Thymus (tissue), 11 donors: Measurements from ENCODE around the gene C2orf81. TPM values are rescaled to one million over a fixed set of nuclear protein-coding genes. Genes with fewer than 3 reads are reported as not detected.
"Not testable (repeated sequence)": the region's sequence is repeated elsewhere in the genome, so short reads cannot be mapped to it uniquely, and the experiment has no call there.

ENCODE experiments used
- DNase-seq, 9 donors: peaks; one replicate each; pipeline ENCODE4 v3.0.0-alpha.2; 2013; ENCODE audit warnings: low spot score in 9 of 9, low read depth in 6 of 9, missing footprints in 1 of 9
- H3K27ac ChIP-seq, 2 donors: one replicate each; pipeline ENCODE4 v1.5.1; 2013; ENCODE audit warnings: control low read depth in 1 of 2, low read depth in 1 of 2, low read length in 1 of 2, mild to moderate bottlenecking in 1 of 2, moderate library complexity in 1 of 2
- H3K27me3 ChIP-seq, 2 donors: one replicate each; pipeline ENCODE4 v1.5.1; 2013; ENCODE audit warnings: low read length in 1 of 2; ENCODE audit not compliant: control insufficient read depth in 2 of 2, insufficient read depth in 1 of 2
- H3K36me3 ChIP-seq, 2 donors: one replicate each; pipeline ENCODE4 v1.5.1; 2013; ENCODE audit warnings: low read length in 1 of 2, mild to moderate bottlenecking in 1 of 2, moderate library complexity in 1 of 2; ENCODE audit not compliant: control insufficient read depth in 2 of 2, insufficient read depth in 2 of 2
- H3K4me1 ChIP-seq, 2 donors: one replicate each; pipeline ENCODE4 v1.5.1; 2013; ENCODE audit warnings: low read length in 2 of 2; ENCODE audit not compliant: control insufficient read depth in 2 of 2, insufficient read depth in 2 of 2
- H3K4me3 ChIP-seq, 2 donors: one replicate each; pipeline ENCODE4 v1.5.1; 2013; ENCODE audit warnings: low read length in 2 of 2, control low read depth in 1 of 2, mild to moderate bottlenecking in 1 of 2
- H3K9me3 ChIP-seq, 2 donors: one replicate each; pipeline ENCODE4 v1.5.1; 2013; ENCODE audit warnings: low read length in 1 of 2, mild to moderate bottlenecking in 1 of 2; ENCODE audit not compliant: control insufficient read depth in 2 of 2, insufficient read depth in 1 of 2
- WGBS: extraction: QIAGEN DNeasy Blood & Tissue Kit; methylation state at CpG from one replicate; pipeline ENCODE4 v1.1.7; 2013; 5-methylcytosine and 5-hydroxymethylcytosine counted together
- polyA plus RNA-seq: library from polyadenylated mRNA; stranded (reverse); fragments of 200-250 nt; gene quantifications from one replicate; pipeline ENCODE4 v1.2.3, GENCODE V29; 2013
- total RNA-seq: library from RNA; stranded (reverse); fragments of 120-200 nt; gene quantifications from one replicate; pipeline ENCODE4 v1.2.4, GENCODE V29; 2013
- donor health status: healthy.

The C2orf81 gene
- total and polyA plus RNA-seq, 2 donors: 0.66 to 5.3 TPM

DNA sequence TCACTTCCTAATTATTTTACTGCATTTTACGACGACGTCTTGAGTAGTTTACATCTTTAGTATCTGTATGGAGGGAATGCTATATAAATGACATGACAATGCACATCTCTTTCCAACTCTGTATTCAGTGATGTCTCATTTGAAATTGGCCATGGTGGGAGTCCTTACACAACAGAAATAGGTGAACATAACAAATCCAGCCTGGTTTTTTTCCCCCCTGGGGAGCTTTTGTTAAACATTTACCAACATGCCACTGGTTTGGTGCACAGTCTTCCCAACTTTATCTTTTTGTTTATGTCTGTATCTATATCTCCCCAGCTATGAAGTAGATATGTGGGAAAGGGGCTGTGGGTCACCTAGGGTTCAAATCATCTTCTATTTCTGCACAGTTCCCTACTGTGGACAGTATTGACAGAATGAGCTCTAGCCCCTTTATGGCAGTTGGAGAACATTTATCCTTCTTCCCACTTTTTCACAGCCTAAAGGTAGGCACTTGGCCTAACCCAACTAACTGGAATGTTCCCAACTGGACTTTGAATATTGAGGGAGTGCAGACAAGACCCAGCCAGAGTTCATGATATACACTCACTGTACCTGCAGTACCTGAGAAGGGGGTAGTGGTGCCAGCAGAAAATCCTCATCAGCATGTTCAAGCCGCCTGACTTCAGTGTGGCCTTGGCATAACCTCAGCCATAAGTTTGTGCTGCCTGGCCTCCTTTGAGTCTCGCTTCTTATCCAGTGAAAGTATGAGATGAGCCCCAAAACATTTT is 26.0 kb upstream of the C2orf81 start:
- WGBS: 97% methylated on average over 5 of the region's 5 CpGs
- no peak for DNase-seq
- Histone ChIP-seq H3K4me3 (no peak overlapping the region), H3K27me3 (peaks cover 7 to 32% of the 10 kb centered on the region in 2 donors), H3K4me1 (peaks cover under 1 to 6% of the 10 kb centered on the region in 2 donors), H3K9me3 (no peaks in the 10 kb centered on the region), H3K27ac (no peak overlapping the region), H3K36me3 (no peaks in the 10 kb centered on the region)

DNA sequence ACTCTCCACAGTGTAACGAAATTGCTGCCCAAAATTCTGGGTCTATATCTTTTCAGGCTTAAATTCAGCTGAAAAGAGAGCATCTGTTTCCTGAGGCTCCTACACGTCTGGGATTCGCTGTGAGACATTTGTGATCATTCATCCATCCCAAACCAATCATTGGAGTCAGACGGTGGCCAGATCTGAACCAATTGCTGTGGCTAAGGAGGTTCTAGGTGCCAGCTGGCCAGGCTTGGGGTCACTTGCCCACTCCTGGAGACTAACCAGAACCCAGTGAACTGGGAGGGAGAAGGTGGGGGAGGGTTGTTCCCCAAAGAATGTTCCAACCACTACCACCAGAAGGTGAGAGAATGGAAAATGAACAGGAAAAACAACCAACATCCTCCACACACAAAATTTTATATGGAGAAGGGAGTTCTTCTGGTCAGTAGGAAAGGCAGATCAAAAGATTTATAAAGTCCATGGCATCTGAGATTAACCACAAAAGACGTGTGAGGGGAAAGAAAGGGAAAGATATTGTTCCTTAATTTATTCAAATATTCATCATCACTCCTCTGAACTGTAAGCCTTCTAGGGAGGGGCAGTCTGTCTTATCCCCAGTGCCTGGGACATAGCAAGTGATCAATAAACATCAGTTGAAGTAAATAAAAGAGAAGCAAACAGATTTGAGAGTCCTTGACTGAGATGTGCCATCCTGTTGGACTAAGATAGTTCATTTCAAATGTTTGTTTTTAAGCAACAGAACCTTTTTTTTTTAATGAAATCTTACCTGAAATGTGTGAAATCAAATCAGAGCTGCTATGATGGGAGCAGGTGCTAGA is 23.3 kb upstream of the C2orf81 start:
- Histone ChIP-seq H3K4me1 (peaks cover 4 to 20% of the 10 kb centered on the region in 2 donors), H3K9me3 (peaks cover 0 to 8% of the 10 kb centered on the region in 2 donors), H3K27me3 (peaks cover 23 to 59% of the 10 kb centered on the region in 2 donors), H3K27ac (peak overlapping the region in 1 of 2 donors; percentile 27), H3K36me3 (no peaks in the 10 kb centered on the region), H3K4me3 (no peak overlapping the region)
- 37% methylated on average over 5 of the region's 5 CpGs for WGBS
- DNase-seq: no peak

DNA sequence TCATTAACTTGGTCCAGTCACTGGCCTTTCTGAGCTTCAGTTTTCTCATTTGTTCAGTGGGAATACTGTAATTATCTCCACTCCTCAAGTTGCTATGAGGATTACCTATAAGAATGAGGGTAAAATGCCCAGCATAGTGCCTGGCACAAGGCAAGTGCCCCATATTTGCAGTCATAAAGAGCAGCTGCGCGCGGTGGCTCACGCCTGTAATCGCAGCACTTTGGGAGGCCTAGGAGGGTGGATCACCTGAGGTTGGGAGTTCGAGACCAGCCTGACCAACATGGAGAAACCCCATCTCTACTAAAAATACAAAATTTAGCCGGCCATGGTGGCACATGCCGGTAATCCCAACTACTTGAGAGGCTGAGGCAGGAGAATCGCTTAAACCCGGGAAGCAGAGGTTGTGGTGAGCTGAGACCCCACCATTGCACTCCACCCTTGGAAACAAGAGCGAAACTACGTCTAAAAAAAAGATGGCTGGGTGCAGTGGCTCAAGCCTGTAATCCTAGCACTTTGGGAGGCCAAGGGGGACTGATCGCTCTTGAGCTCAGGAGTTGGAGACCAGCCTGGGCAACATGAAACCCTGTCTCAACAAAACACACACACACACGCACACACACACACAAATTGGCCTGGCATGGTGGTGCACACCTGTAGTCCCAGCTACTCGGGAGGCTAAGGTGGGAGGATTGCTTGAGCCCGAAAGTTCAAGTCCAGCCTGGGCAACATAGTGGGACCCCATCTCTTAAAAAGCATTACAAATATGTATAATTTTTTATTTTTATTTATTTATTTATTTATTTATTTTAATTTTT is 21.3 kb upstream of the C2orf81 start:
- 96% methylated on average over 16 of the region's 16 CpGs for WGBS
- H3K36me3 ChIP-seq, H3K4me3 ChIP-seq, DNase-seq, H3K9me3 ChIP-seq: not testable (repeated sequence)
- Histone ChIP-seq H3K4me1 (peaks cover 4 to 26% of the 10 kb centered on the region in 2 donors), H3K27me3 (peaks cover 23 to 65% of the 10 kb centered on the region in 2 donors), H3K27ac (peak overlapping the region in 1 of 2 donors; percentile 71)

- H3K4me3 ChIP-seq: peak within 1 kb of the TSS; percentile 40 to 45
- H3K27me3 ChIP-seq: peaks cover 23 to 65% of the 10 kb centered on the region in 2 donors
- DNase-seq: peak in 1 of 9 donors; percentile 35
- peak within 1 kb of the TSS; percentile 73 to 75 for H3K27ac ChIP-seq
- WGBS: 13% methylated on average over 75 of the region's 75 CpGs
- H3K36me3 ChIP-seq: no peaks in the 10 kb centered on the region
- H3K4me1 ChIP-seq: peaks cover 4 to 26% of the 10 kb centered on the region in 2 donors
- H3K9me3 ChIP-seq: peaks cover 0 to 8% of the 10 kb centered on the region in 2 donors
These were observed 20.5 kb upstream of the C2orf81 start, which contains the start of gene RTKN for GRCh38 chr2:74441690-74442482. TSS of gene RTKN (minus strand) at chr2:74441937. CDS start at chr2:74441816, 121 bp downstream.

- peaks cover 4 to 26% of the 10 kb centered on the region in 2 donors for H3K4me1 ChIP-seq
- DNase-seq: no peak
- no peaks in the 10 kb centered on the region for H3K36me3 ChIP-seq
- H3K4me3 ChIP-seq: peak overlapping the region; percentile 40 to 45
- peaks cover 23 to 62% of the 10 kb centered on the region in 2 donors for H3K27me3 ChIP-seq
- WGBS: 56% methylated on average over 33 of the region's 33 CpGs
- peak overlapping the region; percentile 56 to 73 for H3K27ac ChIP-seq
- peaks cover 0 to 8% of the 10 kb centered on the region in 2 donors for H3K9me3 ChIP-seq
These were observed 19.8 kb upstream of the C2orf81 start for GRCh38 chr2:74441170-74441689.

DNA sequence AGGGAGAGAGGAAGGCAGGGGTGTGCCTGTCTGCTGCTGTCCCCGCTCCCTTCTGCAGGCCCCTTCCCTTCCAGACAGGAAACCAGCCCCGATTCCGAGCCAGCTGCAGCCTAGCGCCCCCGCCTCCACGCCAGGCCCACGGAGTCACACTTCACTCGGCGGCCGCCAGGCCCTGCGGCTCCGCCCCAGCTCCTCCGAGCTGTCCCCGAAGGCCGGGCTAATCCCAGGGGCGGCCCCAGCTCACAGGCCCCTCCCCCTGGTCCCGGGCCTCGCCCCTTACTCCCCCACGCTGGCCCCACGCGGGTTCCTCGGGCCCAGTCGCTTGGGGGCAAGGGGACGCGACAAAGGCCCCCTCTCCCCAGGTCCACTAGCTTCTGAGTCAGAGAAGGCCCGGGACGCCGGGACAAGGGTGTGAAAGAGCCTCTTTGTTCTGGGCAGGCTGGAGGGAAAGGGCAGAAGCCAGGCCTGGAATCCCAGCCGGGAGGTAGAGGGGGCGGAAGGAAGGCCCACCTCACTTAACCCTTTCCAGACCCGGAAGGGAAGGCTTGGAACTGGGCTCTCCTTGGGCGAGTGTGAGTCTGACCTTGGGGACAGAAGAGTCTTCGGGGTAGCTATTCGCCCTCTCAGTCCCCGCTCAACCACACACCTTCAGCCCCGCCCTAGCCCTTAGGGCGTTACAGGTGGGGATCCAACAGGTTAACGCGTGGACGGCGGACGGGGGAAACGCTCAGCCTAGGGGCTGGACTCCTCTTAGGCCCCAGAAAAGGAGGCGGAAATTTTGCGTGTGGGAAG is 19.2 kb upstream of the C2orf81 start:
- Histone ChIP-seq H3K4me3 (peak overlapping the region; percentile 35 to 45), H3K27ac (peak overlapping the region; percentile 22 to 73), H3K27me3 (peaks cover 23 to 60% of the 10 kb centered on the region in 2 donors), H3K36me3 (no peaks in the 10 kb centered on the region), H3K4me1 (peaks cover 4 to 26% of the 10 kb centered on the region in 2 donors), H3K9me3 (peaks cover 0 to 8% of the 10 kb centered on the region in 2 donors)
- 33% methylated on average over 45 of the region's 45 CpGs for WGBS
- DNase-seq: peak in 5 of 9 donors; percentile 42 to 79 (median 56)

GRCh38 chr2:74439803-74440377 is 18.5 kb upstream of the C2orf81 start:
- H3K27me3 ChIP-seq: peaks cover 23 to 57% of the 10 kb centered on the region in 2 donors
- no peaks in the 10 kb centered on the region for H3K36me3 ChIP-seq
- 40% methylated on average over 14 of the region's 14 CpGs for WGBS
- peaks cover 0 to 8% of the 10 kb centered on the region in 2 donors for H3K9me3 ChIP-seq
- no peak for DNase-seq
- peak overlapping the region in 1 of 2 donors; percentile 56 for H3K27ac ChIP-seq
- peak overlapping the region; percentile 35 to 45 for H3K4me3 ChIP-seq
- H3K4me1 ChIP-seq: peaks cover 4 to 26% of the 10 kb centered on the region in 2 donors
